Neural progenitor cell (in vitro differentiated cells): ENCODE results near the gene ZBTB4. TPM values are rescaled to one million over a fixed set of nuclear protein-coding genes. Genes with fewer than 3 reads are reported as not detected.
A peak's percentile ranks its signal among the peaks of the same experiment; 100 is the strongest.

Experiments
- DNase-seq: peaks from one replicate; pipeline ENCODE4 v3.0.0-alpha.2; 2016; ENCODE audit warnings: low spot score
- H2AFZ ChIP-seq: fragments of 200-600 bp; sonication (generic); replicated peaks from 2 replicates; pipeline ENCODE4 v1.6.1; 2016; ENCODE audit warnings: antibody characterized with exemption
- H3F3A ChIP-seq: fragments of 200-600 bp; sonication (generic); 2 replicates; pipeline ENCODE4 v1.6.1; 2016; ENCODE audit warnings: antibody characterized with exemption, low read depth
- H3K27ac ChIP-seq: fragments of 200-600 bp; sonication (generic); 2 replicates; pipeline ENCODE4 v1.5.1; 2016; ENCODE audit warnings: mild to moderate bottlenecking
- H3K27me3 ChIP-seq: fragments of 200-600 bp; sonication (generic); 2 replicates; pipeline ENCODE4 v1.6.1; 2016; ENCODE audit warnings: mild to moderate bottlenecking, moderate library complexity
- H3K36me3 ChIP-seq: fragments of 200-600 bp; sonication (generic); 2 replicates; pipeline ENCODE4 v1.5.1; 2016
- H3K4me1 ChIP-seq: fragments of 200-600 bp; sonication (generic); 2 replicates; pipeline ENCODE4 v1.6.1; 2016; ENCODE audit warnings: mixed run types
- H3K4me2 ChIP-seq: fragments of 200-600 bp; sonication (generic); 2 replicates; pipeline ENCODE4 v1.6.1; 2016
- H3K4me3 ChIP-seq: fragments of 200-600 bp; sonication (generic); 2 replicates; pipeline ENCODE4 v1.5.1; 2016
- H3K79me2 ChIP-seq: fragments of 200-600 bp; sonication (generic); 2 replicates; pipeline ENCODE4 v1.6.1; 2016; ENCODE audit warnings: low read depth
- H3K9ac ChIP-seq: fragments of 200-600 bp; sonication (generic); 2 replicates; pipeline ENCODE4 v1.6.1; 2016
- H3K9me3 ChIP-seq: fragments of 200-600 bp; sonication (generic); 2 replicates; pipeline ENCODE4 v1.5.1; 2016; ENCODE audit warnings: low read depth
- H4K20me1 ChIP-seq: fragments of 200-600 bp; sonication (generic); 2 replicates; pipeline ENCODE4 v1.6.1; 2016; ENCODE audit warnings: low read depth
- H3K27ac Mint-ChIP-seq: 3 replicates; pipeline ENCODE4 v1.8.0; 2021; ENCODE audit warnings: mixed read lengths
- H3K27me3 Mint-ChIP-seq: 2 replicates; pipeline ENCODE4 v1.8.0; 2022; ENCODE audit warnings: low read depth, mild to moderate bottlenecking, inconsistent platforms, moderate library complexity, mixed read lengths; ENCODE audit not compliant: insufficient read depth
- H3K36me3 Mint-ChIP-seq: 3 replicates; pipeline ENCODE4 v1.8.0; 2021; ENCODE audit warnings: mixed read lengths
- H3K4me1 Mint-ChIP-seq: 3 replicates; pipeline ENCODE4 v1.8.0; 2021; ENCODE audit warnings: mixed read lengths
- H3K4me3 Mint-ChIP-seq: 3 replicates; pipeline ENCODE4 v1.8.0; 2021; ENCODE audit warnings: mild to moderate bottlenecking, moderate library complexity, mixed read lengths
- H3K9me3 Mint-ChIP-seq: 3 replicates; pipeline ENCODE4 v1.8.0; 2020; ENCODE audit warnings: mixed read lengths
- CTCF ChIP-seq: fragments of 200-600 bp; sonication (generic); IDR thresholded peaks from 2 replicates; pipeline ENCODE4 v1.5.1; 2017; ENCODE audit warnings: antibody characterized with exemption, mild to moderate bottlenecking
- EZH2 ChIP-seq: fragments of 200-600 bp; sonication (generic); IDR thresholded peaks from 2 replicates; pipeline ENCODE4 v1.6.1; 2017; ENCODE audit warnings: antibody characterized with exemption, mild to moderate bottlenecking, moderate library complexity
- EZH2phosphoT487 ChIP-seq: fragments of 200-600 bp; sonication (generic); IDR thresholded peaks from 2 replicates; pipeline ENCODE4 v1.6.1; 2017; ENCODE audit warnings: antibody characterized with exemption
- total RNA-seq: library from RNA; depleted of rRNA; stranded (reverse); fragments of >200 nt; gene quantifications from 2 replicates; pipeline ENCODE4 v1.2.3, GENCODE V29; 2015; ENCODE audit warnings: low replicate concordance

ZBTB4 gene
- total RNA-seq, 1 donor from 2014 or later, result 5.4 TPM

DNA sequence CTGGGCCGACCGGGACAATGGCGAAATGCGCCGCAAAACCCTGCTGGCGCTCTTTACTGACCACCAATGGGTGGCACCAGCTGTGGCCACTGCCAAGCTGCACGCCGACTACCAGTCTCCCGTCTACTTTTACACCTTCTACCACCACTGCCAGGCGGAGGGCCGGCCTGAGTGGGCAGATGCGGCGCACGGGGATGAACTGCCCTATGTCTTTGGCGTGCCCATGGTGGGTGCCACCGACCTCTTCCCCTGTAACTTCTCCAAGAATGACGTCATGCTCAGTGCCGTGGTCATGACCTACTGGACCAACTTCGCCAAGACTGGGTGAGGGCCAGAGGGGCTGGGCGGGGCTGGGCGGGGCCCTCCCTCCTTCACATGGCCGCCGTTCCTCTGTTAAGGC is 63.6 kb downstream of the ZBTB4 start:
- Histone ChIP-seq H4K20me1 (peaks cover 63% of the 10 kb centered on the region), H3K79me2 (no peaks in the 10 kb centered on the region), H3F3A (no peaks in the 10 kb centered on the region), H3K4me1 (peaks cover 21% of the 10 kb centered on the region), H3K4me2 (no peak overlapping the region), H3K9me3 (no peaks in the 10 kb centered on the region), H2AFZ (no peak overlapping the region), H3K27ac (no peak overlapping the region), H3K4me3 (no peak overlapping the region), H3K9ac (no peak overlapping the region), H3K27me3 (no peaks in the 10 kb centered on the region), H3K36me3 (peaks cover 8% of the 10 kb centered on the region)
- Mint-ChIP-seq H3K9me3 (no peaks in the 10 kb centered on the region), H3K27me3 (peaks cover 5% of the 10 kb centered on the region), H3K4me3 (no peak overlapping the region), H3K36me3 (peaks cover 24% of the 10 kb centered on the region), H3K27ac (no peak overlapping the region), H3K4me1 (peaks cover 44% of the 10 kb centered on the region)
- no peak for TF ChIP-seq EZH2phosphoT487
- no peak for TF ChIP-seq EZH2
- no peak for TF ChIP-seq CTCF
- DNase-seq, result no peak

- Mint-ChIP-seq H3K36me3 (peaks cover 33% of the 10 kb centered on the region), H3K4me1 (peaks cover 39% of the 10 kb centered on the region), H3K9me3 (no peaks in the 10 kb centered on the region), H3K27ac (no peak overlapping the region), H3K27me3 (peaks cover 5% of the 10 kb centered on the region), H3K4me3 (no peak overlapping the region)
- Histone ChIP-seq H3K4me3 (no peak overlapping the region), H3F3A (no peaks in the 10 kb centered on the region), H3K9ac (no peak overlapping the region), H4K20me1 (peaks cover 63% of the 10 kb centered on the region), H3K4me2 (no peak overlapping the region), H3K9me3 (no peaks in the 10 kb centered on the region), H3K36me3 (peaks cover 8% of the 10 kb centered on the region), H2AFZ (no peak overlapping the region), H3K79me2 (no peaks in the 10 kb centered on the region), H3K27ac (no peak overlapping the region), H3K27me3 (no peaks in the 10 kb centered on the region), H3K4me1 (peaks cover 18% of the 10 kb centered on the region)
- no peak for DNase-seq
- no peak for TF ChIP-seq CTCF
- no peak for TF ChIP-seq EZH2phosphoT487
- no peak for TF ChIP-seq EZH2
Measured at GRCh38 chr17:7414837-7415236, 64.6 kb downstream of the ZBTB4 start.

- no peaks in the 10 kb centered on the region for H3K9me3 ChIP-seq
- Mint-ChIP-seq H3K9me3 (no peaks in the 10 kb centered on the region), H3K36me3 (peaks cover 42% of the 10 kb centered on the region), H3K27ac (no peak overlapping the region), H3K4me1 (peaks cover 34% of the 10 kb centered on the region), H3K4me3 (peak overlapping the region; percentile 14), H3K27me3 (peaks cover 13% of the 10 kb centered on the region)
- no peak overlapping the region for H3K4me2 ChIP-seq
- H2AFZ ChIP-seq, result no peak overlapping the region
- no peaks in the 10 kb centered on the region for H3K27me3 ChIP-seq
- H3K4me3 ChIP-seq, result no peak overlapping the region
- H3F3A ChIP-seq, result no peaks in the 10 kb centered on the region
- H3K9ac ChIP-seq, result no peak overlapping the region
- H3K27ac ChIP-seq, result no peak overlapping the region
- H3K36me3 ChIP-seq, result peaks cover 8% of the 10 kb centered on the region
- no peak for TF ChIP-seq CTCF
- TF ChIP-seq EZH2phosphoT487, result no peak
- no peak for TF ChIP-seq EZH2
- peaks cover 8% of the 10 kb centered on the region for H3K4me1 ChIP-seq
- no peaks in the 10 kb centered on the region for H3K79me2 ChIP-seq
- peaks cover 60% of the 10 kb centered on the region for H4K20me1 ChIP-seq
- no peak for DNase-seq
Measured at GRCh38 chr17:7413346-7413985, 66.0 kb downstream of the ZBTB4 start.
